Liver (tissue), 3 donors: ENCODE measurements around the gene CCDC91.

Experiments
- CTCF ChIP-seq: fragments of 150-350 bp; IDR thresholded peaks from 2 replicates; pipeline ENCODE4 v1.5.1; 2017; ENCODE audit warnings: improper control_type of control experiment, low read depth, low read length; ENCODE audit not compliant: missing input control
- HNF4G ChIP-seq: IDR thresholded peaks from 2 replicates; pipeline ENCODE4 v1.6.1; 2016; ENCODE audit warnings: antibody characterized with exemption
- JUND ChIP-seq, 2 donors: IDR thresholded peaks; 2 replicates each; pipeline ENCODE4 v1.6.1; 2016; ENCODE audit warnings: antibody characterized with exemption in 2 of 2
- RAD21 ChIP-seq, 2 donors: IDR thresholded peaks; 2 replicates each; pipeline ENCODE4 v1.6.1; 2016; ENCODE audit warnings: antibody characterized with exemption in 2 of 2, mild to moderate bottlenecking in 2 of 2
- REST ChIP-seq: IDR thresholded peaks from 2 replicates; pipeline ENCODE4 v1.6.1; 2016; ENCODE audit warnings: antibody characterized with exemption, mild to moderate bottlenecking
- SP1 ChIP-seq: IDR thresholded peaks from 2 replicates; pipeline ENCODE4 v1.6.1; 2018; ENCODE audit warnings: antibody characterized with exemption, mild to moderate bottlenecking
- YY1 ChIP-seq: IDR thresholded peaks from 2 replicates; pipeline ENCODE4 v1.6.1; 2016; ENCODE audit warnings: antibody characterized with exemption, mild to moderate bottlenecking
- donor health status: healthy.
- donor health status: healthy.

- TF ChIP-seq CTCF (no peak), YY1 (no peak), HNF4G (no peak), JUND (IDR thresholded peaks at IDR 0.05) (no peak), REST (no peak), RAD21 (IDR thresholded peaks at IDR 0.05) (no peak), SP1 (no peak)
Observed at GRCh38 chr12:28156362-28156761, 33.9 kb upstream of the CCDC91 start.
